ENCODE results near the gene FAM20A.

The FAM20A gene

DNA sequence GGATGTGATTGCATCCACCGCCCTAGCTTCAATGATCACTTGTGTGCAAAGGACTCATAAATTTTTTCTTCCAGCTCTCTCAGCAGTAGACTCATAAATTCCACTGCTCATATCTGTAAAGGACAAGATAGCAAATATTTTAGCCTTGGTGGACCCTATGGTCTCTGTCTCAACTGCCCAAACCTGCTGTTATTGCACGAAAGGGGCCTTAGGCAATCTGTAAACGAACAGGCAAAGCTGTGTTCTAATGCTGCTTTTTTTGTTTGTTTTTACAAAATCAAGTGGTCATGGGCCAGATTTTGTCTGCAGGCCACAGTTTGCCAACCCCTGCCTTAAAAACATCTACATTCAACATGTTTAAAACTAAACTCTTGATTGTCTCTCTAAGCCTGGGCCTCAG is 34.1 kb downstream of the FAM20A start:
- WGBS (ENCODE audit: insufficient coverage), result 100% methylated on average over 3 of the region's 3 CpGs
- H3K4me1 ChIP-seq (ENCODE audit: control extremely low read depth in 1 of 4, control insufficient read depth in 4 of 4, insufficient read depth in 4 of 4, low read length in 3 of 4), result no peaks in the 10 kb centered on the region
- H3K27ac ChIP-seq (ENCODE audit: insufficient read depth in 1 of 2, low read depth in 1 of 2, low read length in 2 of 2, poor library complexity in 1 of 2, severe bottlenecking in 2 of 2), result no peak overlapping the region
- POLR2A ChIA-PET, result no interaction called here
- H3K36me3 ChIP-seq (ENCODE audit: control insufficient read depth in 4 of 4, insufficient read depth in 4 of 4, low read length in 3 of 4), result no peaks in the 10 kb centered on the region
- no peak for DNase-seq
- peaks cover 0 to 3% (median 0%) of the 10 kb centered on the region in 5 experiments for H3K27me3 ChIP-seq (replicated peaks in 2 of 5; ENCODE audit: control insufficient read depth in 4 of 5, insufficient read depth in 5 of 5, low read length in 4 of 5)
- H3K4me3 ChIP-seq (ENCODE audit: control insufficient read depth in 1 of 7, extremely low read depth in 1 of 7, insufficient read depth in 4 of 7, low read depth in 2 of 7, low read length in 6 of 7), result no peak overlapping the region
- CTCF ChIA-PET, result no interaction called here
- no peaks in the 10 kb centered on the region for H3K9me3 ChIP-seq (ENCODE audit: control extremely low read depth in 1 of 5, control insufficient read depth in 4 of 5, insufficient read depth in 2 of 5, low read depth in 1 of 5, low read length in 4 of 5)

DNA sequence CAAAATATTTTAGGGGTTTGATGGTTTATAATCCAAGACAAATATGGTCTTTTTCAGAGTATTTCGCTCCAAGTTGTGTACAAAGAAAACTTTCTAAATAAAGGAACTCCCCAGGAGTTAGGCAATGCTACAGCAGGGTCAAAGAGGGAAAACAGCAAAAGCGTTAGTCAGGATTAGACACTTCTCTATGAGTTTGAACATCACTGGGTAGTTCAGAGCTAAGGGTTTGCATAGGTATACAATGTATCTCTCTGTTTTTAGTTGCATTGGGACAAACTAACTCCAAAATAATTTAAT is 34.8 kb downstream of the FAM20A start:
- POLR2A ChIA-PET, result no interaction called here
- Histone ChIP-seq H3K36me3 (ENCODE audit: control insufficient read depth in 4 of 4, insufficient read depth in 4 of 4, low read length in 3 of 4) (no peaks in the 10 kb centered on the region), H3K27me3 (replicated peaks in 2 of 5; ENCODE audit: control insufficient read depth in 4 of 5, insufficient read depth in 5 of 5, low read length in 4 of 5) (peaks cover 0 to 3% (median 0%) of the 10 kb centered on the region in 5 experiments), H3K27ac (ENCODE audit: insufficient read depth in 1 of 2, low read depth in 1 of 2, low read length in 2 of 2, poor library complexity in 1 of 2, severe bottlenecking in 2 of 2) (no peak overlapping the region), H3K9me3 (ENCODE audit: control extremely low read depth in 1 of 5, control insufficient read depth in 4 of 5, insufficient read depth in 2 of 5, low read depth in 1 of 5, low read length in 4 of 5) (no peaks in the 10 kb centered on the region), H3K4me1 (ENCODE audit: control extremely low read depth in 1 of 4, control insufficient read depth in 4 of 4, insufficient read depth in 4 of 4, low read length in 3 of 4) (no peaks in the 10 kb centered on the region), H3K4me3 (ENCODE audit: control insufficient read depth in 1 of 7, extremely low read depth in 1 of 7, insufficient read depth in 4 of 7, low read depth in 2 of 7, low read length in 6 of 7) (no peak overlapping the region)
- DNase-seq, result no peak
- WGBS (ENCODE audit: insufficient coverage), result 88% methylated on average over 1 of the region's 2 CpGs
- CTCF ChIA-PET, result no interaction called here

DNA sequence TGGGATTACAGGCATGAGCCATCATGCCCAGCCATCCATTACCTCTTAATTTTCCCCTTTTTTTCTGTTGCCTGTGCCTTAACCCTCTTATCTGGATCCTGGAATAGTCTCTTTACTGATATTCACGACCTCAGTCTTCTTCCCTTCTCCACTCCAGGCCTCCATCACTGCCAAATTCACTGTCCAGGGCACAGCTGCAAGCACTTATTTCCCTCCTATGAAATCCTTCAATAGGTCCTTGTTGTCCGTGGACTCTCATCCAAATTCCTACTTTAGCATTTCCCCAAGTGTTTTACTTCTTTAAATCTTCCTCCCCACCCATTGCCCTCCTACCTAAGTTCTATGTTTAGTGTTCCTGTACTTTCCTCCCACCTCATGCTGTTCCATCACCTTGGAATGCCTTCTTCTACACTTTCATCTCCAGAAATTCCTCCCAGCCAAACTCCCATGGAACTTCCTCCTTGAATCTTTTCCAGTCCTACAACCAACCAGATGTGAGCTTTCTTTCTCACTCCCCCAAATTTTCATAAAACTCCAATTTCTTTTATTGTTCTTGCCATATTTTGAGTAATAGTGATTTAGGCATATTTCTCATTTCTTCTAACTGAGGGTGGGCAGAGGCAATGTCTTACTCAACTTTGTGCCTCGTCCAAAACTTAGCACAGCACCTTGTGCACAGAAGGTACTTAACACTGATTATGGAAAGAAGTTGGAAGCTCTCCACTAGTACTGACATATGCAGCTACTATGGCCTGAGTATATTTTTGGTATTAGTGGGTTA is 35.3 kb downstream of the FAM20A start:
- Histone ChIP-seq H3K27ac (ENCODE audit: insufficient read depth in 1 of 2, low read depth in 1 of 2, low read length in 2 of 2, poor library complexity in 1 of 2, severe bottlenecking in 2 of 2) (no peak overlapping the region), H3K36me3 (ENCODE audit: control insufficient read depth in 4 of 4, insufficient read depth in 4 of 4, low read length in 3 of 4) (no peaks in the 10 kb centered on the region), H3K4me1 (ENCODE audit: control extremely low read depth in 1 of 4, control insufficient read depth in 4 of 4, insufficient read depth in 4 of 4, low read length in 3 of 4) (no peaks in the 10 kb centered on the region), H3K4me3 (ENCODE audit: control insufficient read depth in 1 of 7, extremely low read depth in 1 of 7, insufficient read depth in 4 of 7, low read depth in 2 of 7, low read length in 6 of 7) (no peak overlapping the region), H3K9me3 (ENCODE audit: control extremely low read depth in 1 of 5, control insufficient read depth in 4 of 5, insufficient read depth in 2 of 5, low read depth in 1 of 5, low read length in 4 of 5) (no peaks in the 10 kb centered on the region), H3K27me3 (replicated peaks in 2 of 5; ENCODE audit: control insufficient read depth in 4 of 5, insufficient read depth in 5 of 5, low read length in 4 of 5) (peaks cover 0 to 3% (median 0%) of the 10 kb centered on the region in 5 experiments)
- ChIA-PET CTCF (no interaction called here), POLR2A (no interaction called here)
- 95% methylated on average over 3 of the region's 3 CpGs for WGBS (ENCODE audit: insufficient coverage)
- DNase-seq, result no peak

DNA sequence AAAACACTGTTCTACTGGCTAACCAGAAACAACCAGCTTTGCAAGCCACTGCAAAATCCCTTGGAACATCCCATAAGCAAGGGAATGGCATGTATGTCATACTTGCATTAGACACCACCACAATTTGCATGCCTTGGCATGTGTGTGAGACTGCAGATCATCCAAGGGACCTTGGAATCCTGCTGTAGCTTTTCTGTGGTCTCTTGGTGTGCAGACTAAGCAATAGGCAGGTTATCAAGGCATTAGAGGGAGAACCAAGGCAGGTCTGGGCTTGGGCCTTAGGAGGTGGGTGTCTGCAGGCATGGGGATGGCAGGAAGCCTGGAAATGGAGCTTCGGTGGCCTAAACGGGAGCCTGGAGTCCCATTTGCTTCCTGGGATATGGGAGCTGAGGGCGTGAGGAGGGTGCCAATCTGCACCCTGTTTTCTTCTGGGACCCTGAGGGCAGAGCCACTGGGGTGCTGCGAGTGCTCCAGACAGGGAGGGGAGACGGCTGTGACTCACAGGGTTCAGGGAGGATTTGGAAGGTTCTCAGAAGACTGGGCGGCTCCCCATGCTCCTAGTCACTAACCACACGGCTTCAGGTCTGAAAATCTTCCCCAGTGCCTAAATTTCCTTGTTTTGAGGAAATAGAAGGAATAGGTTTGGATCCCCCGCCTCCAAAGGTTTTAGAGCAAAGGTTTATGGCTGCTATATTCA is 36.6 kb downstream of the FAM20A start:
- WGBS (ENCODE audit: insufficient coverage), result 98% methylated on average over 6 of the region's 8 CpGs

DNA sequence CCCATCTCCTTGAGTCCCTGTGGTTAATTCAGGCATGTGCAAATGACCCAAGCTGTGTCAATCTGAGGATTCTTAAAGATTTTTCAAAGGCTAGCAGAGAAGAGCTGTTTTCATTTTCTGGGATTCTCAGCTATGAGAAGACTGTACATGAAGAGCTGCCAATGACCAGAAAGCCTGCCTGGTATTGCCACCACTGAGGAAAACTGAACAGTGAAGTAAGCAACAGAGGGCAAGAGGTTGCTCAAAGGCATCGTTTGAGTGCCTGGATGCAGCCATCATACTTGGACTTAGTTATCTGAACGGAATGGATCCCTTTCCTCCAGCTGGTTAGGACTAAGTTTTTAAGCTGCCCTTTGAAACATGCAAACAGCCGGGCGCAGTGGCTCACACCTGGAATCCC is 38.4 kb downstream of the FAM20A start:
- Histone ChIP-seq H3K4me3 (ENCODE audit: control insufficient read depth in 1 of 7, extremely low read depth in 1 of 7, insufficient read depth in 4 of 7, low read depth in 2 of 7, low read length in 6 of 7) (no peak overlapping the region), H3K4me1 (ENCODE audit: control extremely low read depth in 1 of 4, control insufficient read depth in 4 of 4, insufficient read depth in 4 of 4, low read length in 3 of 4) (no peaks in the 10 kb centered on the region), H3K27ac (ENCODE audit: insufficient read depth in 1 of 2, low read depth in 1 of 2, low read length in 2 of 2, poor library complexity in 1 of 2, severe bottlenecking in 2 of 2) (no peak overlapping the region), H3K9me3 (ENCODE audit: control extremely low read depth in 1 of 5, control insufficient read depth in 4 of 5, insufficient read depth in 2 of 5, low read depth in 1 of 5, low read length in 4 of 5) (no peaks in the 10 kb centered on the region), H3K36me3 (ENCODE audit: control insufficient read depth in 4 of 4, insufficient read depth in 4 of 4, low read length in 3 of 4) (no peaks in the 10 kb centered on the region), H3K27me3 (replicated peaks in 2 of 5; ENCODE audit: control insufficient read depth in 4 of 5, insufficient read depth in 5 of 5, low read length in 4 of 5) (peaks cover 0 to 3% (median 0%) of the 10 kb centered on the region in 5 experiments)
- POLR2A ChIA-PET, result no interaction called here
- DNase-seq, result no peak
- CTCF ChIA-PET, result no interaction called here
- 94% methylated on average over 2 of the region's 4 CpGs for WGBS (ENCODE audit: insufficient coverage)

More for the DNA sequence above, 36.6 kb downstream of the FAM20A start:
- Histone ChIP-seq H3K9me3 (ENCODE audit: control extremely low read depth in 1 of 5, control insufficient read depth in 4 of 5, insufficient read depth in 2 of 5, low read depth in 1 of 5, low read length in 4 of 5) (no peaks in the 10 kb centered on the region), H3K36me3 (ENCODE audit: control insufficient read depth in 4 of 4, insufficient read depth in 4 of 4, low read length in 3 of 4) (no peaks in the 10 kb centered on the region), H3K4me3 (ENCODE audit: control insufficient read depth in 1 of 7, extremely low read depth in 1 of 7, insufficient read depth in 4 of 7, low read depth in 2 of 7, low read length in 6 of 7) (no peak overlapping the region), H3K27me3 (replicated peaks in 2 of 5; ENCODE audit: control insufficient read depth in 4 of 5, insufficient read depth in 5 of 5, low read length in 4 of 5) (peaks cover 0 to 3% (median 0%) of the 10 kb centered on the region in 5 experiments), H3K4me1 (ENCODE audit: control extremely low read depth in 1 of 4, control insufficient read depth in 4 of 4, insufficient read depth in 4 of 4, low read length in 3 of 4) (no peaks in the 10 kb centered on the region), H3K27ac (ENCODE audit: insufficient read depth in 1 of 2, low read depth in 1 of 2, low read length in 2 of 2, poor library complexity in 1 of 2, severe bottlenecking in 2 of 2) (no peak overlapping the region)
- ChIA-PET POLR2A (no interaction called here), CTCF (no interaction called here)
- DNase-seq, result no peak

DNA sequence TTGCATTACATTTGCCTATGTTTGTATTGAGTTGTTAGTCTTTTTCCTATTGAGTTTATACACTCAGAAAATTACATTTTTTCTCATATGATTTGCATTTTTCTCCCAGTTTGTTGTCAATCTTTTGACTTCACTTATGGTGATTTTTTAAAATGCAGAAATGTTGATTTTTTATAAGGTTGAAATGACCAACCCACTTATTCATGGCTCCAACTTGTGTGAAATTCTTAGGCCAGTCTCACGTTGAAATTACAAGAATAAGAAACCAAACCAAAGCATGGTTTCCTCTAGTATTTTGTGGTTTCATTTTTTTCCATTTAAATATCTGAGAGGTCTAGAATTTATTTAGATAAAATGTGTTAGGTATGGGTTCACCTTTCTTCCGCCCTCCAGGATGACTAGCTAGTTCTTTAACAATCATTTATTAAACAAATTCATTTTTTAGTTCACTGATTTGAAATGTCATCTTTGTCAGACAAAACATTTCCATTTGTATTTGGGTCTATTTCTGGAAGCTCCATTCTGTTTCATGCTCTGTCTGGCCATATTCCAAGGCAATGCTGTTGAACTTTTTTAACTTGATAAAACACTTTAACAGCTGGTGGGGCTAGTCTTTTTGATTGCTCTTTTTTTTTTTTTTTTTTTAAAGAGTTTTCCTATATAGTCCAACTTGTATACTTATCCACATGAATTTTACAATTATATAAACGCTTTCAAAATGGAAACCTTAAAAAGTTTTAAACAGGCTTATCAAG is 40.0 kb downstream of the FAM20A start:
- no CpG with 5 or more reads among the region's 3 CpGs for WGBS (ENCODE audit: insufficient coverage)
- no peak overlapping the region for H3K4me3 ChIP-seq (ENCODE audit: control insufficient read depth in 1 of 7, extremely low read depth in 1 of 7, insufficient read depth in 4 of 7, low read depth in 2 of 7, low read length in 6 of 7)
- CTCF ChIA-PET, result interaction anchor here (0.8 kb wide), 1 partner anchor 34 kb away, joined by 3 read pairs; no protein-coding TSS in a partner anchor

DNA sequence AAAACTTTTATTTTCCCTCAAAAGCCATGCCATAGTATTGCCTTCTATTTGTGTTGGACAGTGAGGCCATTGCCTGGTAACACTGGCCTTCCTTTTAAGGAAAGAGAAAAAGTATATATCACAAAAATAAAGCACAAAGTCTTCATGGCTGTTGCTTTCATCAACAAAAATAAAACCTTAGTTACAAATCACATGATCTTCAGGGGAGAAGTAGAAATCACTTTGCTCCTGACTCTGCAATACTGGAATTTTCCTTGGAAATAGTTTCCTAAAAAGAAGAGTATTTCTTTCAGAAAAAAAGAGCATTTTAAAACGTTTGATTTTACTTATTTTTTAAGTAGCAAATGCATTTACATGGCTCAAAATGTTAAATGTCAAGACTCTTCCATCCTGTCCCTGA is 41.9 kb downstream of the FAM20A start:
- H3K36me3 ChIP-seq (ENCODE audit: control insufficient read depth in 4 of 4, insufficient read depth in 4 of 4, low read length in 3 of 4), result no peaks in the 10 kb centered on the region
- H3K9me3 ChIP-seq (ENCODE audit: control extremely low read depth in 1 of 5, control insufficient read depth in 4 of 5, insufficient read depth in 2 of 5, low read depth in 1 of 5, low read length in 4 of 5), result no peaks in the 10 kb centered on the region
- DNase-seq, result no peak
- H3K27ac ChIP-seq (ENCODE audit: insufficient read depth in 1 of 2, low read depth in 1 of 2, low read length in 2 of 2, poor library complexity in 1 of 2, severe bottlenecking in 2 of 2), result no peak overlapping the region
- ChIA-PET CTCF (no interaction called here), POLR2A (no interaction called here)
- no peaks in the 10 kb centered on the region for H3K4me1 ChIP-seq (ENCODE audit: control extremely low read depth in 1 of 4, control insufficient read depth in 4 of 4, insufficient read depth in 4 of 4, low read length in 3 of 4)
- no peaks in the 10 kb centered on the region for H3K27me3 ChIP-seq (replicated peaks in 2 of 5; ENCODE audit: control insufficient read depth in 4 of 5, insufficient read depth in 5 of 5, low read length in 4 of 5)
- no peak overlapping the region for H3K4me3 ChIP-seq (ENCODE audit: control insufficient read depth in 1 of 7, extremely low read depth in 1 of 7, insufficient read depth in 4 of 7, low read depth in 2 of 7, low read length in 6 of 7)
- no CpG with 5 or more reads among the region's 1 CpG for WGBS (ENCODE audit: insufficient coverage)

More for the DNA sequence above, 40.0 kb downstream of the FAM20A start:
- POLR2A ChIA-PET, result no interaction called here
- no peak for DNase-seq
- Histone ChIP-seq H3K4me1 (ENCODE audit: control extremely low read depth in 1 of 4, control insufficient read depth in 4 of 4, insufficient read depth in 4 of 4, low read length in 3 of 4) (no peaks in the 10 kb centered on the region), H3K9me3 (ENCODE audit: control extremely low read depth in 1 of 5, control insufficient read depth in 4 of 5, insufficient read depth in 2 of 5, low read depth in 1 of 5, low read length in 4 of 5) (no peaks in the 10 kb centered on the region), H3K36me3 (ENCODE audit: control insufficient read depth in 4 of 4, insufficient read depth in 4 of 4, low read length in 3 of 4) (no peaks in the 10 kb centered on the region), H3K27me3 (replicated peaks in 2 of 5; ENCODE audit: control insufficient read depth in 4 of 5, insufficient read depth in 5 of 5, low read length in 4 of 5) (peaks cover 0 to 3% (median 0%) of the 10 kb centered on the region in 5 experiments), H3K27ac (ENCODE audit: insufficient read depth in 1 of 2, low read depth in 1 of 2, low read length in 2 of 2, poor library complexity in 1 of 2, severe bottlenecking in 2 of 2) (no peak overlapping the region)

Measured in common myeloid progenitor, CD34-positive (primary cell).